ENCODE measurements around the gene ISG20L2. TPM values are rescaled to one million over a fixed set of nuclear protein-coding genes. Genes with fewer than 3 reads are reported as not detected.

ISG20L2 gene
- total RNA-seq, 2 donors from 2014 or later, result 13.6 to 18.0 TPM

- peak; percentile 66 for DNase-seq (ENCODE audit: low spot score)
- H3K27ac ChIP-seq, result peak overlapping the region; percentile 76 to 78
- peaks cover 0 to 5% of the 10 kb centered on the region in 2 donors for H3K27me3 ChIP-seq
- peak overlapping the region; percentile 35 to 53 for H3K4me3 ChIP-seq
- no peaks in the 10 kb centered on the region for H3K9me3 ChIP-seq
- H3K4me1 ChIP-seq, result peaks cover 0 to 46% of the 10 kb centered on the region in 2 donors
- no peaks in the 10 kb centered on the region for H3K36me3 ChIP-seq
- TF ChIP-seq CTCF (IDR thresholded peaks at IDR 0.05), result peak; percentile 71 to 85
These were observed 22.5 kb downstream of the ISG20L2 start for GRCh38 chr1:156705918-156706656.

- Histone ChIP-seq H3K4me3 (peak within 1 kb of the TSS; percentile 35 to 53), H3K27ac (peak within 1 kb of the TSS; percentile 76 to 78), H3K9me3 (no peaks in the 10 kb centered on the region), H3K27me3 (peaks cover 0 to 5% of the 10 kb centered on the region in 2 donors), H3K36me3 (no peaks in the 10 kb centered on the region), H3K4me1 (peaks cover 0 to 46% of the 10 kb centered on the region in 2 donors)
- no peak for TF ChIP-seq CTCF (IDR thresholded peaks at IDR 0.05)
- DNase-seq (ENCODE audit: low spot score), result no peak
These were observed 23.1 kb downstream of the ISG20L2 start, which contains the start of gene CRABP2 for GRCh38 chr1:156705321-156705917. Gene CRABP2 (minus strand): TSS chr1:156705583. CDS start chr1:156705446, 137 bp downstream.

- Histone ChIP-seq H3K27me3 (peaks cover 0 to 5% of the 10 kb centered on the region in 2 donors), H3K9me3 (no peaks in the 10 kb centered on the region), H3K4me1 (peaks cover 0 to 42% of the 10 kb centered on the region in 2 donors), H3K27ac (peak overlapping the region in 1 of 2 donors; percentile 76), H3K4me3 (peak overlapping the region; percentile 35 to 53), H3K36me3 (no peaks in the 10 kb centered on the region)
- TF ChIP-seq CTCF (IDR thresholded peaks at IDR 0.05), result no peak
- peak; percentile 72 for DNase-seq (ENCODE audit: low spot score)
These were observed 23.6 kb downstream of the ISG20L2 start for GRCh38 chr1:156704930-156705320.

GRCh38 chr1:156704166-156704711 is 24.3 kb downstream of the ISG20L2 start:
- DNase-seq (ENCODE audit: low spot score), result no peak
- Histone ChIP-seq H3K27me3 (peaks cover 0 to 5% of the 10 kb centered on the region in 2 donors), H3K27ac (peak overlapping the region in 1 of 2 donors; percentile 76), H3K9me3 (no peaks in the 10 kb centered on the region), H3K4me3 (peak overlapping the region in 1 of 2 donors; percentile 53), H3K4me1 (peaks cover 0 to 35% of the 10 kb centered on the region in 2 donors), H3K36me3 (no peaks in the 10 kb centered on the region)
- TF ChIP-seq CTCF (IDR thresholded peaks at IDR 0.05), result no peak

GRCh38 chr1:156703741-156704140 is 24.8 kb downstream of the ISG20L2 start:
- H3K27ac ChIP-seq, result no peak overlapping the region
- H3K36me3 ChIP-seq, result no peaks in the 10 kb centered on the region
- DNase-seq (ENCODE audit: low spot score), result no peak
- H3K9me3 ChIP-seq, result no peaks in the 10 kb centered on the region
- peaks cover 0 to 5% of the 10 kb centered on the region in 2 donors for H3K27me3 ChIP-seq
- no peak for TF ChIP-seq CTCF (IDR thresholded peaks at IDR 0.05)
- no peak overlapping the region for H3K4me3 ChIP-seq
- H3K4me1 ChIP-seq, result peaks cover 0 to 35% of the 10 kb centered on the region in 2 donors

Data from right atrium auricular region (tissue), 2 donors.